PFSK-1 (cell line): ENCODE measurements around the gene CNTN4.

Experiments used
- FOXP2 ChIP-seq: optimal IDR thresholded peaks from 2 replicates; pipeline ENCODE3; 2011; ENCODE audit warnings: borderline replicate concordance, control low read depth, inconsistent platforms; ENCODE audit not compliant: insufficient read depth; ENCODE audit errors: extremely low read length, extremely low read depth
- POLR2AphosphoS5 ChIP-seq: IDR thresholded peaks from 2 replicates; pipeline ENCODE4 v1.6.1; 2012; ENCODE audit warnings: low read depth, mild to moderate bottlenecking, control low read depth, low read length, moderate library complexity
- REST ChIP-seq, 2 experiments: IDR thresholded peaks; 2 replicates each; pipeline versions ENCODE4 v1.6.1 to v1.8.0; 2011 to 2012; ENCODE audit warnings: low read depth in 2 of 2, low read length in 2 of 2, control low read depth in 1 of 2, inconsistent platforms in 1 of 2, mild to moderate bottlenecking in 1 of 2, moderate library complexity in 1 of 2; ENCODE audit not compliant: insufficient read depth in 1 of 2
- SIN3A ChIP-seq: IDR thresholded peaks from 2 replicates; pipeline ENCODE4 v1.6.1; 2012; ENCODE audit warnings: mild to moderate bottlenecking, low read length, moderate library complexity, borderline replicate concordance; ENCODE audit not compliant: insufficient read depth
- TAF1 ChIP-seq: IDR thresholded peaks from 2 replicates; pipeline ENCODE4 v1.6.1; 2012; ENCODE audit warnings: low read length, control low read depth, borderline replicate concordance; ENCODE audit not compliant: insufficient read depth

The CNTN4 gene

GRCh38 chr3:2889736-2890135 is 791.1 kb downstream of the CNTN4 start:
- no peak for TF ChIP-seq TAF1
- no peak for TF ChIP-seq FOXP2
- no peak for TF ChIP-seq POLR2AphosphoS5
- no peak for TF ChIP-seq REST (IDR thresholded peaks at IDR 0.05; ENCODE audit: insufficient read depth in 1 of 2, low read depth in 2 of 2, low read length in 2 of 2)
- no peak for TF ChIP-seq SIN3A

GRCh38 chr3:2896308-2896939 is 797.8 kb downstream of the CNTN4 start:
- TF ChIP-seq POLR2AphosphoS5 = no peak
- no peak for TF ChIP-seq REST (IDR thresholded peaks at IDR 0.05; ENCODE audit: insufficient read depth in 1 of 2, low read depth in 2 of 2, low read length in 2 of 2)
- no peak for TF ChIP-seq FOXP2
- no peak for TF ChIP-seq TAF1
- TF ChIP-seq SIN3A = no peak

- TF ChIP-seq SIN3A (no peak), FOXP2 (no peak), POLR2AphosphoS5 (no peak), REST (IDR thresholded peaks at IDR 0.05; ENCODE audit: insufficient read depth in 1 of 2, low read depth in 2 of 2, low read length in 2 of 2) (no peak), TAF1 (no peak)
These were observed 799.2 kb downstream of the CNTN4 start for GRCh38 chr3:2897821-2898220.

- TF ChIP-seq REST (IDR thresholded peaks at IDR 0.05; ENCODE audit: insufficient read depth in 1 of 2, low read depth in 2 of 2, low read length in 2 of 2) (no peak), POLR2AphosphoS5 (no peak), FOXP2 (no peak), SIN3A (no peak), TAF1 (no peak)
These were observed 800.1 kb downstream of the CNTN4 start for GRCh38 chr3:2898591-2899353.
